ENCODE results near the gene MPC1L. TPM values are rescaled to one million over a fixed set of nuclear protein-coding genes. Genes with fewer than 3 reads are reported as not detected.
"Not testable (repeated sequence)": the region's sequence is repeated elsewhere in the genome, so short reads cannot be mapped to it uniquely, and the experiment has no call there.

Gene MPC1L
- not detected in 2 replicates for total RNA-seq (2014; rRNA removed; shearing (Covaris generic))

GRCh38 chrX:40623139-40623536, at the start of gene MPC1L:
Gene MPC1L (plus strand): TSS chrX:40623428. CDS start chrX:40623566, 138 bp downstream.
- no peak for DNase-seq
- Histone ChIP-seq H3K36me3 (no peaks in the 10 kb centered on the region), H3K27me3 (no peaks in the 10 kb centered on the region), H3K27ac (no peak within 1 kb of the TSS), H3K4me3 (no peak within 1 kb of the TSS), H3K4me1 (no peaks in the 10 kb centered on the region), H3K9me3 (replicated peaks) (no peaks in the 10 kb centered on the region)

GRCh38 chrX:40573763-40574162, 49.5 kb upstream of the MPC1L start:
- Histone ChIP-seq H3K36me3 (no peaks in the 10 kb centered on the region), H3K9me3 (replicated peaks) (no peaks in the 10 kb centered on the region), H3K27ac (no peak overlapping the region), H3K27me3 (no peaks in the 10 kb centered on the region), H3K4me3 (no peak overlapping the region), H3K4me1 (peaks cover 3% of the 10 kb centered on the region; the same call in 1 of the 2 replicates)
- DNase-seq = peak in 1 of 2 experiments; percentile 44

- peak in 1 of 2 experiments; percentile 42 for DNase-seq
- H3K9me3 ChIP-seq (replicated peaks); H3K27me3 ChIP-seq; H3K4me1 ChIP-seq; H3K36me3 ChIP-seq; H3K27ac ChIP-seq; H3K4me3 ChIP-seq: not testable (repeated sequence)
Measured at GRCh38 chrX:40575411-40575810, 47.8 kb upstream of the MPC1L start.

- H3K27me3 ChIP-seq = no peaks in the 10 kb centered on the region
- H3K4me1 ChIP-seq = no peaks in the 10 kb centered on the region
- H3K27ac ChIP-seq = no peak overlapping the region
- no peaks in the 10 kb centered on the region for H3K36me3 ChIP-seq
- no peak for DNase-seq
- H3K9me3 ChIP-seq (replicated peaks) = no peaks in the 10 kb centered on the region
- no peak overlapping the region for H3K4me3 ChIP-seq
Measured at GRCh38 chrX:40576291-40576690, 46.9 kb upstream of the MPC1L start.

- H3K27ac ChIP-seq = no peak overlapping the region
- no peaks in the 10 kb centered on the region for H3K4me1 ChIP-seq
- no peaks in the 10 kb centered on the region for H3K36me3 ChIP-seq
- no peak for DNase-seq
- H3K4me3 ChIP-seq = no peak overlapping the region
- H3K9me3 ChIP-seq (replicated peaks) = no peaks in the 10 kb centered on the region
- no peaks in the 10 kb centered on the region for H3K27me3 ChIP-seq
Measured at GRCh38 chrX:40578039-40578695, 45.1 kb upstream of the MPC1L start.

GRCh38 chrX:40579141-40579540, 44.1 kb upstream of the MPC1L start:
- Histone ChIP-seq H3K27ac (no peak overlapping the region), H3K9me3 (replicated peaks) (no peaks in the 10 kb centered on the region), H3K4me3 (no peak overlapping the region), H3K27me3 (no peaks in the 10 kb centered on the region), H3K36me3 (no peaks in the 10 kb centered on the region), H3K4me1 (no peaks in the 10 kb centered on the region)
- DNase-seq = no peak

GRCh38 chrX:40579900-40580536, 43.2 kb upstream of the MPC1L start:
- H3K9me3 ChIP-seq (replicated peaks) = no peaks in the 10 kb centered on the region
- H3K36me3 ChIP-seq = no peaks in the 10 kb centered on the region
- H3K4me3 ChIP-seq = peak overlapping the region; percentile 70
- no peak for DNase-seq
- no peaks in the 10 kb centered on the region for H3K27me3 ChIP-seq
- peak overlapping the region; percentile 30 for H3K27ac ChIP-seq
- H3K4me1 ChIP-seq = no peaks in the 10 kb centered on the region

GRCh38 chrX:40580537-40581335, 42.5 kb upstream of the MPC1L start, which contains the start of gene ATP6AP2:
Gene ATP6AP2 (plus strand): TSS chrX:40580970. CDS start chrX:40581066, 96 bp downstream.
- no peaks in the 10 kb centered on the region for H3K9me3 ChIP-seq (replicated peaks)
- no peaks in the 10 kb centered on the region for H3K4me1 ChIP-seq
- H3K36me3 ChIP-seq = no peaks in the 10 kb centered on the region
- peak within 1 kb of the TSS; percentile 30 for H3K27ac ChIP-seq
- no peaks in the 10 kb centered on the region for H3K27me3 ChIP-seq
- peak within 1 kb of the TSS; percentile 70 for H3K4me3 ChIP-seq
- DNase-seq = peak; percentile 90 to 91

GRCh38 chrX:40581336-40581920, 41.8 kb upstream of the MPC1L start:
- Histone ChIP-seq H3K4me1 (no peaks in the 10 kb centered on the region), H3K27me3 (no peaks in the 10 kb centered on the region), H3K36me3 (no peaks in the 10 kb centered on the region), H3K9me3 (replicated peaks) (no peaks in the 10 kb centered on the region), H3K27ac (no peak overlapping the region; the same call in 1 of the 2 replicates), H3K4me3 (peak overlapping the region; percentile 70)
- no peak for DNase-seq

GRCh38 chrX:40582178-40582577, 41.0 kb upstream of the MPC1L start:
- H3K4me3 ChIP-seq; DNase-seq; H3K36me3 ChIP-seq; H3K4me1 ChIP-seq; H3K9me3 ChIP-seq (replicated peaks); H3K27me3 ChIP-seq; H3K27ac ChIP-seq: not testable (repeated sequence)

GRCh38 chrX:40582811-40583210, 40.4 kb upstream of the MPC1L start:
- Histone ChIP-seq H3K36me3 (no peaks in the 10 kb centered on the region), H3K27ac (no peak overlapping the region), H3K4me1 (no peaks in the 10 kb centered on the region), H3K27me3 (no peaks in the 10 kb centered on the region), H3K4me3 (no peak overlapping the region), H3K9me3 (replicated peaks) (no peaks in the 10 kb centered on the region)
- DNase-seq = no peak

GRCh38 chrX:40587623-40588022, 35.6 kb upstream of the MPC1L start:
- H3K4me1 ChIP-seq, H3K36me3 ChIP-seq, DNase-seq: not testable (repeated sequence)

GRCh38 chrX:40589616-40590321, 33.5 kb upstream of the MPC1L start:
- not testable (repeated sequence) for H3K27me3 ChIP-seq; H3K4me3 ChIP-seq; H3K36me3 ChIP-seq; DNase-seq; H3K4me1 ChIP-seq; H3K9me3 ChIP-seq (replicated peaks); H3K27ac ChIP-seq

More at GRCh38 chrX:40587623-40588022, 35.6 kb upstream of the MPC1L start:
- H3K4me3 ChIP-seq; H3K27me3 ChIP-seq; H3K27ac ChIP-seq; H3K9me3 ChIP-seq (replicated peaks): not testable (repeated sequence)

- no peak overlapping the region for H3K27ac ChIP-seq
- no peaks in the 10 kb centered on the region for H3K9me3 ChIP-seq (replicated peaks)
Measured at GRCh38 chrX:40603446-40603845, 19.8 kb upstream of the MPC1L start.

More at GRCh38 chrX:40603446-40603845, 19.8 kb upstream of the MPC1L start:
- Histone ChIP-seq H3K27me3 (no peaks in the 10 kb centered on the region), H3K4me3 (no peak overlapping the region), H3K4me1 (no peaks in the 10 kb centered on the region), H3K36me3 (no peaks in the 10 kb centered on the region)
- DNase-seq = no peak
